ENCODE results near the gene CNDP1. TPM values are rescaled to one million over a fixed set of nuclear protein-coding genes. Genes with fewer than 3 reads are reported as not detected.
A peak's percentile ranks its signal among the peaks of the same experiment; 100 is the strongest.

Gene CNDP1
- total and polyA plus RNA-seq, 4 donors, result 0.09 to 21.1 (median 5.8) TPM

- H3K4me1 ChIP-seq (ENCODE audit: control insufficient read depth in 4 of 4, insufficient read depth in 4 of 4, low read length in 3 of 4), result peaks cover 0 to 3% (median 0%) of the 10 kb centered on the region in 4 donors
- peaks cover 0 to 4% (median under 1%) of the 10 kb centered on the region in 4 donors for H3K9me3 ChIP-seq (ENCODE audit: control insufficient read depth in 4 of 4, low read length in 3 of 4)
- H3K4me3 ChIP-seq (ENCODE audit: low read depth in 1 of 3, low read length in 3 of 3), result no peak overlapping the region
- no peak for TF ChIP-seq RXRA (IDR thresholded peaks at IDR 0.05)
- H3K27me3 ChIP-seq (ENCODE audit: control insufficient read depth in 4 of 4, insufficient read depth in 4 of 4, low read length in 3 of 4), result no peaks in the 10 kb centered on the region
- no peak overlapping the region for H3K27ac ChIP-seq (ENCODE audit: low read depth in 1 of 2, low read length in 2 of 2)
- no peak overlapping the region for H3K9ac ChIP-seq (ENCODE audit: low read depth in 1 of 2, low read length in 2 of 2)
- 81% methylated on average over 1 of the region's 1 CpG for WGBS
- no peak for DNase-seq (ENCODE audit: low spot score)
- H3K36me3 ChIP-seq (ENCODE audit: control insufficient read depth in 4 of 4, insufficient read depth in 3 of 4, low read depth in 1 of 4, low read length in 3 of 4), result no peaks in the 10 kb centered on the region
Observed at GRCh38 chr18:74613381-74613780, 79.1 kb downstream of the CNDP1 start.

GRCh38 chr18:74616494-74616893 lies 82.2 kb downstream of the CNDP1 start:
- 63% methylated on average over 7 of the region's 7 CpGs for WGBS
- H3K4me3 ChIP-seq (ENCODE audit: low read depth in 1 of 3, low read length in 3 of 3), result peak overlapping the region in 1 of 3 donors; percentile 0

More at GRCh38 chr18:74616494-74616893, 82.2 kb downstream of the CNDP1 start:
- H3K36me3 ChIP-seq (ENCODE audit: control insufficient read depth in 4 of 4, insufficient read depth in 3 of 4, low read depth in 1 of 4, low read length in 3 of 4), result no peaks in the 10 kb centered on the region
- no peak overlapping the region for H3K27ac ChIP-seq (ENCODE audit: low read depth in 1 of 2, low read length in 2 of 2)
- H3K27me3 ChIP-seq (ENCODE audit: control insufficient read depth in 4 of 4, insufficient read depth in 4 of 4, low read length in 3 of 4), result no peaks in the 10 kb centered on the region
- no peak overlapping the region for H3K9ac ChIP-seq (ENCODE audit: low read depth in 1 of 2, low read length in 2 of 2)
- H3K4me1 ChIP-seq (ENCODE audit: control insufficient read depth in 4 of 4, insufficient read depth in 4 of 4, low read length in 3 of 4), result no peaks in the 10 kb centered on the region
- H3K9me3 ChIP-seq (ENCODE audit: control insufficient read depth in 4 of 4, low read length in 3 of 4), result peaks cover 0 to 4% (median under 1%) of the 10 kb centered on the region in 4 donors
- no peak for DNase-seq (ENCODE audit: low spot score)
- TF ChIP-seq SP1 (IDR thresholded peaks at IDR 0.05) (no peak), CTCF (IDR thresholded peaks at IDR 0.05; ENCODE audit: low read depth, low read length, missing input control) (no peak), GABPA (IDR thresholded peaks at IDR 0.05 in 1 of 2, conservative IDR thresholded peaks at IDR 0.05 in 1 of 2) (no peak), FOXA1 (IDR thresholded peaks at IDR 0.05) (no peak), YY1 (IDR thresholded peaks at IDR 0.05) (no peak), EGR1 (IDR thresholded peaks at IDR 0.05; ENCODE audit: low read depth in 2 of 2) (no peak), MAX (IDR thresholded peaks at IDR 0.05) (no peak), HNF4A (conservative IDR thresholded peaks at IDR 0.05) (no peak), REST (IDR thresholded peaks at IDR 0.05) (no peak), HNF4G (IDR thresholded peaks at IDR 0.05) (no peak), JUND (IDR thresholded peaks at IDR 0.05) (no peak), ATF3 (IDR thresholded peaks at IDR 0.05) (no peak), RXRA (IDR thresholded peaks at IDR 0.05) (no peak), FOXA2 (IDR thresholded peaks at IDR 0.05) (no peak), NR2F2 (IDR thresholded peaks at IDR 0.05) (no peak), TAF1 (conservative IDR thresholded peaks at IDR 0.05) (no peak), ZBTB33 (IDR thresholded peaks at IDR 0.05) (no peak), RAD21 (IDR thresholded peaks at IDR 0.05) (no peak)
